ENCODE measurements around the gene HYAL1. TPM values are rescaled to one million over a fixed set of nuclear protein-coding genes. Genes with fewer than 3 reads are reported as not detected.
A peak's percentile ranks its signal among the peaks of the same experiment; 100 is the strongest.

The HYAL1 gene
- total RNA-seq, 1 donor from 2014 or later: 0.83 TPM

- Mint-ChIP-seq H3K4me3 (ENCODE audit: unreplicated experiment) (peak within 1 kb of the TSS; percentile 89), H3K36me3 (ENCODE audit: unreplicated experiment) (peaks cover 8% of the 10 kb centered on the region), H3K27ac (ENCODE audit: unreplicated experiment) (peak within 1 kb of the TSS; percentile 89), H3K9me3 (ENCODE audit: unreplicated experiment) (no peaks in the 10 kb centered on the region), H3K27me3 (ENCODE audit: unreplicated experiment) (no peaks in the 10 kb centered on the region), H3K4me1 (ENCODE audit: unreplicated experiment) (peaks cover 19% of the 10 kb centered on the region)
- peak; percentile 97 for DNase-seq (ENCODE audit: extremely low spot score, unreplicated experiment)
- no peak for TF ChIP-seq CTCF (IDR thresholded peaks at IDR 0.05)
Observed at GRCh38 chr3:50327943-50328691, 24.7 kb upstream of the HYAL1 start, which contains the start of gene TUSC2. Gene TUSC2, minus strand, starts transcription at chr3:50328223. Its CDS starts 124 bp downstream, at chr3:50328099.

- H3K4me3 Mint-ChIP-seq (ENCODE audit: unreplicated experiment): peak overlapping the region; percentile 89
- H3K27me3 Mint-ChIP-seq (ENCODE audit: unreplicated experiment): no peaks in the 10 kb centered on the region
Observed at GRCh38 chr3:50327129-50327528, 23.8 kb upstream of the HYAL1 start.

GRCh38 chr3:50326182-50326541 is 22.8 kb upstream of the HYAL1 start:
- DNase-seq (ENCODE audit: extremely low spot score, unreplicated experiment): no peak
- Mint-ChIP-seq H3K4me1 (ENCODE audit: unreplicated experiment) (peaks cover 24% of the 10 kb centered on the region), H3K4me3 (ENCODE audit: unreplicated experiment) (peak overlapping the region; percentile 29), H3K36me3 (ENCODE audit: unreplicated experiment) (peaks cover 2% of the 10 kb centered on the region), H3K9me3 (ENCODE audit: unreplicated experiment) (no peaks in the 10 kb centered on the region), H3K27me3 (ENCODE audit: unreplicated experiment) (no peaks in the 10 kb centered on the region), H3K27ac (ENCODE audit: unreplicated experiment) (no peak overlapping the region)
- no peak for TF ChIP-seq CTCF (IDR thresholded peaks at IDR 0.05)

More at GRCh38 chr3:50327129-50327528, 23.8 kb upstream of the HYAL1 start:
- Mint-ChIP-seq H3K27ac (ENCODE audit: unreplicated experiment) (peak overlapping the region; percentile 41), H3K9me3 (ENCODE audit: unreplicated experiment) (no peaks in the 10 kb centered on the region), H3K4me1 (ENCODE audit: unreplicated experiment) (peaks cover 23% of the 10 kb centered on the region), H3K36me3 (ENCODE audit: unreplicated experiment) (peaks cover 6% of the 10 kb centered on the region)
- no peak for TF ChIP-seq CTCF (IDR thresholded peaks at IDR 0.05)
- DNase-seq (ENCODE audit: extremely low spot score, unreplicated experiment): no peak

GRCh38 chr3:50325497-50326181 is 22.3 kb upstream of the HYAL1 start:
- TF ChIP-seq CTCF (IDR thresholded peaks at IDR 0.05): no peak
- H3K27me3 Mint-ChIP-seq (ENCODE audit: unreplicated experiment): no peaks in the 10 kb centered on the region
- no peaks in the 10 kb centered on the region for H3K9me3 Mint-ChIP-seq (ENCODE audit: unreplicated experiment)
- no peak overlapping the region for H3K4me3 Mint-ChIP-seq (ENCODE audit: unreplicated experiment)
- DNase-seq (ENCODE audit: extremely low spot score, unreplicated experiment): no peak
- no peak overlapping the region for H3K27ac Mint-ChIP-seq (ENCODE audit: unreplicated experiment)
- H3K36me3 Mint-ChIP-seq (ENCODE audit: unreplicated experiment): peaks cover 1% of the 10 kb centered on the region
- H3K4me1 Mint-ChIP-seq (ENCODE audit: unreplicated experiment): peaks cover 25% of the 10 kb centered on the region

GRCh38 chr3:50325113-50325480 is 21.7 kb upstream of the HYAL1 start:
- H3K9me3 Mint-ChIP-seq (ENCODE audit: unreplicated experiment): no peaks in the 10 kb centered on the region
- no peaks in the 10 kb centered on the region for H3K36me3 Mint-ChIP-seq (ENCODE audit: unreplicated experiment)
- H3K27ac Mint-ChIP-seq (ENCODE audit: unreplicated experiment): no peak overlapping the region
- TF ChIP-seq CTCF (IDR thresholded peaks at IDR 0.05): no peak
- no peak for DNase-seq (ENCODE audit: extremely low spot score, unreplicated experiment)
- no peaks in the 10 kb centered on the region for H3K27me3 Mint-ChIP-seq (ENCODE audit: unreplicated experiment)
- peaks cover 29% of the 10 kb centered on the region for H3K4me1 Mint-ChIP-seq (ENCODE audit: unreplicated experiment)
- peak overlapping the region; percentile 18 for H3K4me3 Mint-ChIP-seq (ENCODE audit: unreplicated experiment)

Measured in osteocyte (in vitro differentiated cells).